PC-3 (cell line): ENCODE results near the gene SCRN3.

Source experiments
- CTCF ChIP-seq: fragments of 300-600 bp; sonication (generic); conservative IDR thresholded peaks from 2 replicates; pipeline ENCODE4 v1.5.1; 2017; ENCODE audit warnings: antibody characterized with exemption, low read depth, mild to moderate bottlenecking, low read length
- EZH2 ChIP-seq: fragments of 300-600 bp; sonication (generic); IDR thresholded peaks from one replicate; pipeline ENCODE4 v1.6.1; 2017; ENCODE audit warnings: antibody characterized with exemption, mild to moderate bottlenecking, low read length; ENCODE audit not compliant: unreplicated experiment
- EZH2phosphoT487 ChIP-seq: fragments of 300-600 bp; sonication (generic); IDR thresholded peaks from 2 replicates; pipeline ENCODE4 v1.6.1; 2018; ENCODE audit warnings: mild to moderate bottlenecking, antibody characterized with exemption, low read length, borderline replicate concordance

GRCh38 chr2:174436351-174436750, 40.8 kb downstream of the SCRN3 start:
- TF ChIP-seq CTCF (no peak), EZH2phosphoT487 (no peak), EZH2 (no peak)
